RWPE2 (cell line): Measurements from ENCODE around the gene SEL1L3.
A peak's percentile ranks its signal among the peaks of the same experiment; 100 is the strongest.

Experiments used
- ATAC-seq: fragments of 200-7000 bp; cut with Tn5 transposase; 3 replicates; pipeline ENCODE4 v1.9.1; 2021; ENCODE audit warnings: low read depth
- DNase-seq: peaks from one replicate; pipeline ENCODE4 v3.0.0-alpha.2; 2020; ENCODE audit warnings: low spot score
- H3K27ac ChIP-seq: fragments of 450-650 bp; 2 replicates; pipeline ENCODE4 v1.5.1; 2017; ENCODE audit warnings: mild to moderate bottlenecking; ENCODE audit not compliant: poor library complexity, severe bottlenecking
- H3K27me3 ChIP-seq: fragments of 250-450 bp; sonication (Bioruptor Pico); 2 replicates; pipeline ENCODE4 v1.5.1; 2021; ENCODE audit warnings: mild to moderate bottlenecking, moderate library complexity; ENCODE audit not compliant: insufficient read depth, poor library complexity, severe bottlenecking
- H3K36me3 ChIP-seq: fragments of 250-450 bp; sonication (Bioruptor Pico); 2 replicates; pipeline ENCODE4 v1.5.1; 2020; ENCODE audit warnings: low read depth, mild to moderate bottlenecking, moderate library complexity
- H3K4me1 ChIP-seq: fragments of 250-450 bp; sonication (Bioruptor Pico); 2 replicates; pipeline ENCODE4 v1.5.1; 2021; ENCODE audit warnings: mild to moderate bottlenecking, moderate library complexity; ENCODE audit not compliant: insufficient read depth, poor library complexity, severe bottlenecking
- H3K4me3 ChIP-seq: fragments of 250-450 bp; sonication (Bioruptor Pico); 2 replicates; pipeline ENCODE4 v1.5.1; 2021; ENCODE audit warnings: mild to moderate bottlenecking, moderate library complexity; ENCODE audit not compliant: severe bottlenecking
- H3K9me3 ChIP-seq: fragments of 250-450 bp; sonication (Bioruptor Pico); 2 replicates; pipeline ENCODE4 v1.5.1; 2021; ENCODE audit warnings: mild to moderate bottlenecking, moderate library complexity; ENCODE audit not compliant: severe bottlenecking
- CTCF ChIP-seq: fragments of 450-650 bp; IDR thresholded peaks from one replicate; pipeline ENCODE4 v1.5.1; 2017; ENCODE audit warnings: mild to moderate bottlenecking, moderate library complexity; ENCODE audit not compliant: poor library complexity, severe bottlenecking

Gene SEL1L3

GRCh38 chr4:25771672-25772071 lies 91.1 kb downstream of the SEL1L3 start:
- DNase-seq (no peak), ATAC-seq (no peak)
- no peak for TF ChIP-seq CTCF
- Histone ChIP-seq H3K4me1 (no peaks in the 10 kb centered on the region), H3K9me3 (no peaks in the 10 kb centered on the region), H3K27ac (no peak overlapping the region), H3K27me3 (no peaks in the 10 kb centered on the region), H3K36me3 (peaks cover 18% of the 10 kb centered on the region), H3K4me3 (no peak overlapping the region)

- no peak for TF ChIP-seq CTCF
- H3K4me1 ChIP-seq = no peaks in the 10 kb centered on the region
- H3K9me3 ChIP-seq = no peaks in the 10 kb centered on the region
- peaks cover 14% of the 10 kb centered on the region for H3K36me3 ChIP-seq
- ATAC-seq (no peak), DNase-seq (no peak)
- H3K27me3 ChIP-seq = no peaks in the 10 kb centered on the region
- no peak overlapping the region for H3K27ac ChIP-seq
- H3K4me3 ChIP-seq = no peak overlapping the region
Measured at GRCh38 chr4:25770847-25771246, 91.9 kb downstream of the SEL1L3 start.

DNA sequence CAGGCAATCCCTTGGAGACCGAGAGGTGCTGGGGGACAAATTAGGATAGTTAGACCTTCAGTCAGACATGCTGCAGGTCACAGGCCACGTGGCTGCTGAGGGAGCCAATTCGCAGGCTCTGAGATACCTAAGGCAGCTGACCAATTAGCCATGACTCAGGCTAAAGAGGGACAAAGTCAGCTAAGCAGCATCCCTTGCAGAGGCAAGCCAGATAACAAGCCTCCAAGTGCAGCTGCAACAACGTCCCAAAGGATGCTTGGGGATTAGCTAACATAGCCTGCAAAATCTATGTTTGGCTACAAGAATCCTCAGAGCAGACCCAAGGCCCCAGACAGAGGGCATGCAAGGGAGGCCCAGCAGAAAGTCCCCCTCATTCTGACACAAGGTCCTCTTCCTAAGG lies 93.5 kb downstream of the SEL1L3 start:
- no peaks in the 10 kb centered on the region for H3K9me3 ChIP-seq
- no peak overlapping the region for H3K27ac ChIP-seq
- DNase-seq (no peak), ATAC-seq (no peak)
- H3K4me1 ChIP-seq = no peaks in the 10 kb centered on the region
- no peaks in the 10 kb centered on the region for H3K27me3 ChIP-seq
- H3K4me3 ChIP-seq = no peak overlapping the region
- TF ChIP-seq CTCF = no peak
- peaks cover 19% of the 10 kb centered on the region for H3K36me3 ChIP-seq

DNA sequence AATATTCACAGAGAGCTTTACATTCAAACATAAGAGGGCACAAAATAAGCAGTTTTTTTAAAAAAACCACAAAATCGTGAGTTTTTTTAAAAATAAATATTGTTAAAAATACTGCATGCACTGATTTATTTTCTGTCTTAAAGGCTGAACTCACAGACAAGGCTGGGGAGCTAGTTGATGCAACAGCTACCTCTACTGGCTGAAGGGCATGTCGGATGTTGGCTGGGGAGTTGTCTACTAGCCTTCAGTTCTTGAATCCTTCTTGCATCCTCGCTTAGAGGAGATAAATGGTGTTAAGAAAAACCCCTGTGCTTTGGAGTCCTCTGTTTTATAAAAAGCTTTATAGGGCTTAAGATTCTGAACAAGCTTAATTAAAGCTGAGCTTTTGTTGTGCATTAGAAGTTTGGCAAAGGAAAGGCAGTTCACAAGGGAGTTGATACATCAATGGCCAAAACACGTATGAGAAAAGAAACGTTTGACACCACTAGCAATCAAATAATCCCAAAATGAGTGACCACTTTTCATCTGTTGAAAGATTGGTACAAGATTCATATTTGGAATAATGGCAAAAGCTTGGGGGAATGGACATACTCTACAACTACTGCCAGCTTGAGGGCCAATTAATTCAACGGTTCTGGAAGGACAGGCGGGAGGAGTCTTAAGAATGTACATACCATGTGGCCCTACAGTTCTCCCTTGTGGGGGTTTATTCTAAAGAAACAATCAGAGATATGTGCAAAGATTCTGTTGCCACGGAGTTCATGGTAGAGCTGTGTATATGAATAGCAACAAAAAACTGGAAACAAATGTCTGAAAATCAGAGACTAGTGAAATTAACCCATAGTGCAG lies 94.7 kb downstream of the SEL1L3 start:
- no peaks in the 10 kb centered on the region for H3K4me1 ChIP-seq
- peak; percentile 77 for ATAC-seq
- H3K27me3 ChIP-seq = no peaks in the 10 kb centered on the region
- H3K4me3 ChIP-seq = no peak overlapping the region
- no peak for DNase-seq
- no peaks in the 10 kb centered on the region for H3K9me3 ChIP-seq
- TF ChIP-seq CTCF = peak; percentile 86
- H3K27ac ChIP-seq = no peak overlapping the region
- peaks cover 26% of the 10 kb centered on the region for H3K36me3 ChIP-seq

DNA sequence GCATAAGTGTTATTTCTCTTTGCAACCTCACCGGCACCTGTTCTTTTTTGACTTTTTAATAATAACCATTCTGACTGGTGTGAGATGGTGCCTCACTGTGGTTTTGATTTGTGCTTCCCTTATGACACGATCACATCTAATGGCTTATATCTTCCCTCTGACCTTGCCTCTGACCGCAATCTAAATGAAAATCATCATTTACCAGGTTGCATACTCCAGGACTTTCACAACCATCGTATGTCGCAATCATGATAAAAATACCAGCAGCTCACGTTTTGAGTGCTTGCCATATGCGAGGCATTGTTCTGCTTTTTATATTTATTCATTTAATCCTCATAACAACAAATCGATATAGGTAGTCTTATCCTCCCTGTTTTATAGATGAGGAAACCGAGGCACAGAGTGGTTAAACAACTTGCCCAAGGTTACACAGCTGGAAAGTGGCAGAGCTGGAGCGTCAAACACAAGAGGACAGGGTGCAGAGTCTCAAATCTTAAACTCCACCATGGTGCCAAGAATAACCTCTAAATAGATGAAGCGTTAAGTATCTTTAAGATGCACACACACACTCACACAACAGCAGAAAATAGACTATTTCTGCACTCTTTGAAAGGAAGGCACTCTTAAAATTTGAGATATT lies 102.2 kb downstream of the SEL1L3 start:
- no peak for DNase-seq
- Histone ChIP-seq H3K9me3 (no peaks in the 10 kb centered on the region), H3K4me3 (no peak overlapping the region), H3K4me1 (no peaks in the 10 kb centered on the region), H3K27me3 (no peaks in the 10 kb centered on the region), H3K27ac (no peak overlapping the region), H3K36me3 (peaks cover 25% of the 10 kb centered on the region)
- ATAC-seq = no peak
- TF ChIP-seq CTCF = no peak
